Neural progenitor cell (in vitro differentiated cells): ENCODE data around the gene DUS3L. TPM values are rescaled to one million over a fixed set of nuclear protein-coding genes. Genes with fewer than 3 reads are reported as not detected.

Experiments used
- DNase-seq: peaks from one replicate; pipeline ENCODE4 v3.0.0-alpha.2; 2016; ENCODE audit warnings: low spot score
- H2AFZ ChIP-seq: fragments of 200-600 bp; sonication (generic); replicated peaks from 2 replicates; pipeline ENCODE4 v1.6.1; 2016; ENCODE audit warnings: antibody characterized with exemption
- H3F3A ChIP-seq: fragments of 200-600 bp; sonication (generic); 2 replicates; pipeline ENCODE4 v1.6.1; 2016; ENCODE audit warnings: antibody characterized with exemption, low read depth
- H3K27ac ChIP-seq: fragments of 200-600 bp; sonication (generic); 2 replicates; pipeline ENCODE4 v1.5.1; 2016; ENCODE audit warnings: mild to moderate bottlenecking
- H3K27me3 ChIP-seq: fragments of 200-600 bp; sonication (generic); 2 replicates; pipeline ENCODE4 v1.6.1; 2016; ENCODE audit warnings: mild to moderate bottlenecking, moderate library complexity
- H3K36me3 ChIP-seq: fragments of 200-600 bp; sonication (generic); 2 replicates; pipeline ENCODE4 v1.5.1; 2016
- H3K4me1 ChIP-seq: fragments of 200-600 bp; sonication (generic); 2 replicates; pipeline ENCODE4 v1.6.1; 2016; ENCODE audit warnings: mixed run types
- H3K4me2 ChIP-seq: fragments of 200-600 bp; sonication (generic); 2 replicates; pipeline ENCODE4 v1.6.1; 2016
- H3K4me3 ChIP-seq: fragments of 200-600 bp; sonication (generic); 2 replicates; pipeline ENCODE4 v1.5.1; 2016
- H3K79me2 ChIP-seq: fragments of 200-600 bp; sonication (generic); 2 replicates; pipeline ENCODE4 v1.6.1; 2016; ENCODE audit warnings: low read depth
- H3K9ac ChIP-seq: fragments of 200-600 bp; sonication (generic); 2 replicates; pipeline ENCODE4 v1.6.1; 2016
- H3K9me3 ChIP-seq: fragments of 200-600 bp; sonication (generic); 2 replicates; pipeline ENCODE4 v1.5.1; 2016; ENCODE audit warnings: low read depth
- H4K20me1 ChIP-seq: fragments of 200-600 bp; sonication (generic); 2 replicates; pipeline ENCODE4 v1.6.1; 2016; ENCODE audit warnings: low read depth
- H3K27ac Mint-ChIP-seq: 3 replicates; pipeline ENCODE4 v1.8.0; 2021; ENCODE audit warnings: mixed read lengths
- H3K27me3 Mint-ChIP-seq: 2 replicates; pipeline ENCODE4 v1.8.0; 2022; ENCODE audit warnings: low read depth, mild to moderate bottlenecking, inconsistent platforms, moderate library complexity, mixed read lengths; ENCODE audit not compliant: insufficient read depth
- H3K36me3 Mint-ChIP-seq: 3 replicates; pipeline ENCODE4 v1.8.0; 2021; ENCODE audit warnings: mixed read lengths
- H3K4me1 Mint-ChIP-seq: 3 replicates; pipeline ENCODE4 v1.8.0; 2021; ENCODE audit warnings: mixed read lengths
- H3K4me3 Mint-ChIP-seq: 3 replicates; pipeline ENCODE4 v1.8.0; 2021; ENCODE audit warnings: mild to moderate bottlenecking, moderate library complexity, mixed read lengths
- H3K9me3 Mint-ChIP-seq: 3 replicates; pipeline ENCODE4 v1.8.0; 2020; ENCODE audit warnings: mixed read lengths
- CTCF ChIP-seq: fragments of 200-600 bp; sonication (generic); IDR thresholded peaks from 2 replicates; pipeline ENCODE4 v1.5.1; 2017; ENCODE audit warnings: antibody characterized with exemption, mild to moderate bottlenecking
- EZH2 ChIP-seq: fragments of 200-600 bp; sonication (generic); IDR thresholded peaks from 2 replicates; pipeline ENCODE4 v1.6.1; 2017; ENCODE audit warnings: antibody characterized with exemption, mild to moderate bottlenecking, moderate library complexity
- EZH2phosphoT487 ChIP-seq: fragments of 200-600 bp; sonication (generic); IDR thresholded peaks from 2 replicates; pipeline ENCODE4 v1.6.1; 2017; ENCODE audit warnings: antibody characterized with exemption
- total RNA-seq: library from RNA; depleted of rRNA; stranded (reverse); fragments of >200 nt; gene quantifications from 2 replicates; pipeline ENCODE4 v1.2.3, GENCODE V29; 2015; ENCODE audit warnings: low replicate concordance

Gene DUS3L
- total RNA-seq, 1 donor from 2014 or later: 20.7 TPM

- peak overlapping the region; percentile 95 for H3K4me3 Mint-ChIP-seq
- Histone ChIP-seq H3K9me3 (no peaks in the 10 kb centered on the region), H3K27ac (peak overlapping the region; percentile 55), H3K79me2 (no peaks in the 10 kb centered on the region), H3K27me3 (no peaks in the 10 kb centered on the region), H4K20me1 (peaks cover 5% of the 10 kb centered on the region), H2AFZ (no peak overlapping the region), H3F3A (peaks cover 21% of the 10 kb centered on the region), H3K4me1 (peaks cover 4% of the 10 kb centered on the region), H3K4me2 (peak overlapping the region; percentile 78), H3K36me3 (no peaks in the 10 kb centered on the region), H3K9ac (peak overlapping the region; percentile 53), H3K4me3 (peak overlapping the region; percentile 56)
- H3K27ac Mint-ChIP-seq: peak overlapping the region; percentile 98
- H3K27me3 Mint-ChIP-seq: peaks cover 12% of the 10 kb centered on the region
- DNase-seq: peak; percentile 83
- H3K9me3 Mint-ChIP-seq: no peaks in the 10 kb centered on the region
- H3K4me1 Mint-ChIP-seq: peaks cover 11% of the 10 kb centered on the region
- H3K36me3 Mint-ChIP-seq: no peaks in the 10 kb centered on the region
- TF ChIP-seq CTCF: no peak
- no peak for TF ChIP-seq EZH2phosphoT487
- no peak for TF ChIP-seq EZH2
These were observed 38.0 kb upstream of the DUS3L start for GRCh38 chr19:5828661-5829566.

GRCh38 chr19:5827891-5828660 is 37.1 kb upstream of the DUS3L start:
- peak; percentile 97 for DNase-seq
- peak overlapping the region; percentile 98 for H3K27ac Mint-ChIP-seq
- peak overlapping the region; percentile 53 for H3K9ac ChIP-seq
- no peaks in the 10 kb centered on the region for H3K79me2 ChIP-seq
- H3F3A ChIP-seq: peaks cover 21% of the 10 kb centered on the region
- no peaks in the 10 kb centered on the region for H3K36me3 ChIP-seq
- H4K20me1 ChIP-seq: peaks cover 5% of the 10 kb centered on the region
- H2AFZ ChIP-seq: no peak overlapping the region
- H3K4me2 ChIP-seq: peak overlapping the region; percentile 78
- peak overlapping the region; percentile 95 for H3K4me3 Mint-ChIP-seq
- no peaks in the 10 kb centered on the region for H3K27me3 ChIP-seq
- peak overlapping the region; percentile 55 for H3K27ac ChIP-seq
- H3K9me3 Mint-ChIP-seq: no peaks in the 10 kb centered on the region
- peak overlapping the region; percentile 56 for H3K4me3 ChIP-seq
- H3K9me3 ChIP-seq: no peaks in the 10 kb centered on the region
- no peaks in the 10 kb centered on the region for H3K36me3 Mint-ChIP-seq
- H3K27me3 Mint-ChIP-seq: peaks cover 12% of the 10 kb centered on the region
- peaks cover 4% of the 10 kb centered on the region for H3K4me1 ChIP-seq
- peaks cover 11% of the 10 kb centered on the region for H3K4me1 Mint-ChIP-seq
- TF ChIP-seq CTCF (no peak), EZH2 (no peak)

DNA sequence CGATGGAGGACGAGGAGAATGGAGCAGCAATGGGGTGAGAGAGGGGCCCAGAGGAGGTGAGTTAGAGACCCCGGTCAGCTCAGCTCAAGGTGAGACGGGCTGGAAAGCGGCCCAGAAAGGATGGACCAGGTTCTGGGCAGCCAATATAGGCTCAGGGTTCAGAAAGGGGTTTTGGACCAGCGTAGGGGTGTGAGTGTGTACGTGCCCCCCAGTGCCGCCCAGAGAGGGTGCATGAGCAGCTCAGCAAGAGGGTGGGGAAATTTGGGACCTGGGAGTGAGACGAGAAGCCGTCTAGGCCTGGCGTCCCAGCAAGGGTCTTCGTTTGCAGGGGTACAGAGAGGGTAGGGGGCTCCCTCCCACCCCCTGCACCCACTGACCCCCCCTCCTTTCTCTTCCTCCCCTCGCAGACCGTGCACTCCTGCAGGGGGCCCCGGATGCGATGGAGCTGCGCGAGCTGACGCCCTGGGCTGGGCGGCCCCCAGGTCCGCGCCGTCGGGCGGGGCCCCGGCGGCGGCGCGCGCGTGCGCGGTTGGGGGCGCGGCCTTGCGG is 36.5 kb upstream of the DUS3L start:
- Histone ChIP-seq H3K4me2 (peak overlapping the region; percentile 60), H3K79me2 (no peaks in the 10 kb centered on the region), H3K4me1 (peaks cover 4% of the 10 kb centered on the region), H4K20me1 (peaks cover 5% of the 10 kb centered on the region), H3K9ac (no peak overlapping the region), H3K36me3 (no peaks in the 10 kb centered on the region), H3K9me3 (no peaks in the 10 kb centered on the region), H3F3A (peaks cover 21% of the 10 kb centered on the region), H3K27ac (no peak overlapping the region), H3K4me3 (peak overlapping the region; percentile 56), H2AFZ (no peak overlapping the region), H3K27me3 (no peaks in the 10 kb centered on the region)
- DNase-seq: no peak
- TF ChIP-seq EZH2phosphoT487: no peak
- no peak for TF ChIP-seq CTCF
- no peak for TF ChIP-seq EZH2
- Mint-ChIP-seq H3K9me3 (no peaks in the 10 kb centered on the region), H3K36me3 (no peaks in the 10 kb centered on the region), H3K4me1 (peaks cover 13% of the 10 kb centered on the region), H3K27ac (peak overlapping the region; percentile 80), H3K4me3 (peak overlapping the region; percentile 85), H3K27me3 (peaks cover 14% of the 10 kb centered on the region)
